K562 (cell line): ENCODE results near the gene STK16. TPM values are rescaled to one million over a fixed set of nuclear protein-coding genes. Genes with fewer than 3 reads are reported as not detected.

Experiments
- ATF7 ChIP-seq: fragments of 450-650 bp; IDR thresholded peaks from 2 replicates; pipeline ENCODE4 v1.7.1; 2014; ENCODE audit warnings: mild to moderate bottlenecking, moderate library complexity
- BCL6 ChIP-seq: fragments of 250-450 bp; sonication (Bioruptor Pico); IDR thresholded peaks from 2 replicates; pipeline ENCODE4 v1.4.0; 2020
- BRF2 ChIP-seq: IDR thresholded peaks from 3 replicates; pipeline ENCODE4 v1.6.1; 2011; ENCODE audit warnings: borderline replicate concordance, mild to moderate bottlenecking; ENCODE audit not compliant: insufficient read length, insufficient read depth
- C11orf30 ChIP-seq: fragments of 450-650 bp; IDR thresholded peaks from 2 replicates; pipeline ENCODE4 v1.6.1; 2016; ENCODE audit warnings: low read depth, mild to moderate bottlenecking
- CBX5 ChIP-seq: IDR thresholded peaks from 2 replicates; pipeline ENCODE4 v1.6.1; 2014; ENCODE audit warnings: low read depth, borderline replicate concordance
- CC2D1A ChIP-seq: fragments of 450-650 bp; IDR thresholded peaks from 2 replicates; pipeline ENCODE4 v1.6.1; 2017; ENCODE audit warnings: mild to moderate bottlenecking
- CTBP1 ChIP-seq: fragments of 450-650 bp; IDR thresholded peaks from 2 replicates; pipeline ENCODE4 v1.6.1; 2016; ENCODE audit warnings: borderline replicate concordance
- E2F1 ChIP-seq: sonication (generic); formaldehyde crosslinking; IDR thresholded peaks from 2 replicates; pipeline ENCODE4 v1.8.1; 2023; ENCODE audit warnings: mild to moderate bottlenecking, missing genetic modification reagents, moderate library complexity
- ETV1 ChIP-seq: fragments of 450-650 bp; conservative IDR thresholded peaks from 2 replicates; pipeline ENCODE4 v1.6.1; 2016; ENCODE audit warnings: missing genetic modification characterization, control low read depth, low read depth, missing compliant biosample characterization
- GTF2E2 ChIP-seq: fragments of 200-800 bp; sonication (Bioruptor generic); IDR thresholded peaks from 2 replicates; pipeline ENCODE4 v1.6.1; 2016; ENCODE audit warnings: missing genetic modification characterization, missing compliant biosample characterization
- KLF1 ChIP-seq: fragments of 450-650 bp; IDR thresholded peaks from 2 replicates; pipeline ENCODE4 v1.6.1; 2016; ENCODE audit warnings: missing genetic modification characterization, missing compliant biosample characterization
- LEF1 ChIP-seq: fragments of 450-650 bp; IDR thresholded peaks from 2 replicates; pipeline ENCODE4 v1.6.1; 2016; ENCODE audit warnings: mild to moderate bottlenecking
- MXI1 ChIP-seq: IDR thresholded peaks from 2 replicates; pipeline ENCODE4 v1.6.1; 2011; ENCODE audit warnings: low read depth, mild to moderate bottlenecking, improper control_type of control experiment, low read length
- PHB2 ChIP-seq: fragments of 450-650 bp; IDR thresholded peaks from 2 replicates; pipeline ENCODE4 v1.6.1; 2017; ENCODE audit warnings: low read depth
- PHTF2 ChIP-seq: fragments of 250-450 bp; sonication (Bioruptor Pico); IDR thresholded peaks from 2 replicates; pipeline ENCODE4 v1.5.0; 2021; ENCODE audit warnings: mild to moderate bottlenecking
- POU5F1 ChIP-seq: fragments of 150-350 bp; IDR thresholded peaks from 2 replicates; pipeline ENCODE4 v1.6.1; 2014; ENCODE audit warnings: borderline replicate concordance, low read length, low read depth, mild to moderate bottlenecking; ENCODE audit not compliant: partially characterized antibody
- RBBP5 ChIP-seq: fragments of 200-600 bp; sonication (generic); IDR thresholded peaks from 2 replicates; pipeline ENCODE4 v1.6.1; 2012; ENCODE audit warnings: borderline replicate concordance, mild to moderate bottlenecking, low read length, control low read depth, inconsistent platforms; ENCODE audit not compliant: insufficient read depth, poor library complexity, severe bottlenecking
- SP1 ChIP-seq: sonication (generic); formaldehyde crosslinking; IDR thresholded peaks from 2 replicates; pipeline ENCODE4 v1.8.1; 2022; ENCODE audit warnings: mild to moderate bottlenecking, missing genetic modification reagents
- TEAD4 ChIP-seq, 2 experiments: sonication (generic) in 1 of 2; formaldehyde crosslinking in 1 of 2; IDR thresholded peaks; 2 replicates each; pipeline versions ENCODE4 v1.6.1 to v1.8.0; 2012 to 2022; ENCODE audit warnings: borderline replicate concordance in 1 of 2, inconsistent platforms in 1 of 2, low read length in 1 of 2, mild to moderate bottlenecking in 1 of 2, missing genetic modification reagents in 1 of 2
- TFAM ChIP-seq: fragments of 250-450 bp; sonication (Bioruptor Pico); conservative IDR thresholded peaks from 2 replicates; pipeline ENCODE4 v1.5.0; 2021; ENCODE audit warnings: mild to moderate bottlenecking, moderate library complexity
- ZEB2 ChIP-seq: fragments of 450-650 bp; IDR thresholded peaks from 2 replicates; pipeline ENCODE4 v1.6.1; 2016
- ZNF445 ChIP-seq: fragments of 250-450 bp; sonication (Bioruptor Pico); IDR thresholded peaks from 2 replicates; pipeline ENCODE4 v1.4.0; 2020; ENCODE audit warnings: low read depth, mild to moderate bottlenecking, moderate library complexity
- ZNF518B ChIP-seq: fragments of 250-450 bp; sonication (Bioruptor Pico); IDR thresholded peaks from 2 replicates; pipeline ENCODE4 v1.5.0; 2021; ENCODE audit warnings: mild to moderate bottlenecking, moderate library complexity
- polyA plus RNA-seq, 8 experiments: library from polyadenylated mRNA; depleted of rRNA in 4 of 8; stranded (reverse) in 5 of 8; unstranded in 3 of 8; fragments of >200 nt; fragmentation: Nextera tagmentation in 2 of 8; fragmentation: Illumina TruSeq in 1 of 8; extraction: Ambion mirVana in 2 of 8; extraction: Trizol in 1 of 8; gene quantifications; 2 replicates each; pipeline versions ENCODE4 v1.2.1 to v1.2.3, GENCODE V29; 2011 to 2014; ENCODE audit warnings: inconsistent platforms in 1 of 8, missing spikeins in 1 of 8
- total RNA-seq, 7 experiments: library from RNA; depleted of rRNA in 6 of 7; stranded (reverse); fragments of >200 nt in 6 of 7; fragmentation: Illumina TruSeq in 2 of 7; extraction: Trizol in 2 of 7; gene quantifications; 2 replicates each; pipeline versions ENCODE4 v1.2.1 to v1.2.3, GENCODE V29; 2011 to 2021; ENCODE audit warnings: low replicate concordance in 1 of 7

Gene STK16
- total and polyA plus RNA-seq, 9 of the 15 experiments (the other 6 are each of a cell fraction or from before 2014, with no cell fraction given), result 5.4 to 36.2 (median 17.8) TPM

- TF ChIP-seq TEAD4 (IDR thresholded peaks at IDR 0.05; ENCODE audit: low read length), result peak; percentile 97
- TF ChIP-seq TEAD4 (CRISPR knock-in tag; IDR thresholded peaks at IDR 0.05; ENCODE audit: borderline replicate concordance), result no peak
- peak; percentile 90 for TF ChIP-seq LEF1
- peak; percentile 87 for TF ChIP-seq KLF1 (tag)
- no peak for TF ChIP-seq BCL6 (CRISPR knock-in tag)
- no peak for TF ChIP-seq PHTF2
- no peak for TF ChIP-seq ZEB2
- peak; percentile 92 for TF ChIP-seq PHB2
- peak; percentile 30 for TF ChIP-seq C11orf30
- no peak for TF ChIP-seq TFAM (CRISPR knock-in tag)
- 0 out of 2 replicates have a peak, but pooled peaks have one; percentile 67 for TF ChIP-seq ZNF445 (CRISPR knock-in tag)
- TF ChIP-seq CBX5, result peak; percentile 38; the same call in 1 of the 2 replicates
- TF ChIP-seq ZNF518B (CRISPR knock-in tag), result no peak
- TF ChIP-seq GTF2E2 (tag), result no peak
- TF ChIP-seq E2F1 (CRISPR knock-in tag), result peak; percentile 81
- TF ChIP-seq SP1 (CRISPR knock-in tag), result peak; percentile 88
- no peak for TF ChIP-seq BRF2
- TF ChIP-seq CC2D1A, result peak; percentile 95
- TF ChIP-seq MXI1, result peak; percentile 86; the same call in 1 of the 2 replicates
- TF ChIP-seq POU5F1, result no peak
- peak; percentile 84 for TF ChIP-seq ETV1 (tag)
- peak; percentile 80; the same call in 1 of the 2 replicates for TF ChIP-seq CTBP1
- TF ChIP-seq ATF7, result peak; percentile 97
- TF ChIP-seq RBBP5, result no peak
These were observed 34.1 kb downstream of the STK16 start, which contains the start of gene DNAJB2 (continued) for GRCh38 chr2:219279151-219279915.
